Measurements from ENCODE around the gene LTBR.

GRCh38 chr12:6376870-6377666, 6.9 kb upstream of the LTBR start:
- TF ChIP-seq, protein P1, sequence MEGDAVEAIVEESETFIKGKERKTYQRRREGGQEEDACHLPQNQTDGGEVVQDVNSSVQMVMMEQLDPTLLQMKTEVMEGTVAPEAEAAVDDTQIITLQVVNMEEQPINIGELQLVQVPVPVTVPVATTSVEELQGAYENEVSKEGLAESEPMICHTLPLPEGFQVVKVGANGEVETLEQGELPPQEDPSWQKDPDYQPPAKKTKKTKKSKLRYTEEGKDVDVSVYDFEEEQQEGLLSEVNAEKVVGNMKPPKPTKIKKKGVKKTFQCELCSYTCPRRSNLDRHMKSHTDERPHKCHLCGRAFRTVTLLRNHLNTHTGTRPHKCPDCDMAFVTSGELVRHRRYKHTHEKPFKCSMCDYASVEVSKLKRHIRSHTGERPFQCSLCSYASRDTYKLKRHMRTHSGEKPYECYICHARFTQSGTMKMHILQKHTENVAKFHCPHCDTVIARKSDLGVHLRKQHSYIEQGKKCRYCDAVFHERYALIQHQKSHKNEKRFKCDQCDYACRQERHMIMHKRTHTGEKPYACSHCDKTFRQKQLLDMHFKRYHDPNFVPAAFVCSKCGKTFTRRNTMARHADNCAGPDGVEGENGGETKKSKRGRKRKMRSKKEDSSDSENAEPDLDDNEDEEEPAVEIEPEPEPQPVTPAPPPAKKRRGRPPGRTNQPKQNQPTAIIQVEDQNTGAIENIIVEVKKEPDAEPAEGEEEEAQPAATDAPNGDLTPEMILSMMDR (IDR thresholded peaks at IDR 0.05) = no peak
- no peak for TF ChIP-seq POLR2A (IDR thresholded peaks at IDR 0.05)

Measured in uterus (tissue), 2 donors.